Measurements from ENCODE around the gene NOL4L.

Gene NOL4L

DNA sequence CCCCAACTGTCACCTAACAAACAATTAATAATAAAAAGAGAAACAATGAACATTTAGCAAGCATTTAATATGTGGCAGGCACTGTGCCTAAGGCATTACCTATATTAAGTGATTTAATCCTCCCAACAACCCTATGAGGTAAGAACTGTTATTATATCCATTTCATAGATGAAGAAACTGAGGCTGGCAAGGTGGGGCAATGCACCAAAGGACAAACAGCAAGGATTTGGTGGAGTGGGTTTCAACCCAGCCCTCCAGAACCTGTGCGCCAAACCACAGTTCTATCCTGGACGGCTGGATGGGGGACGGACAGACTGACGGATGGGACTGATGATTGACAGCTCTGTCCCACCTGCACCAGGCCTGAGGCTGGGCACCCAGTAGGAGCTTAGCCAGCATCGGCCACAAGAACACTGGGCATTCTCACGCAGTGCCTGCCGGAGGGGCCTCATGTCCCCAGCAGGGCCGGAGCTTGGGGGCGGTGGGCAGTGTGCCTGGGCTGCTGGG is 24.6 kb downstream of the NOL4L start:
- DNase-seq: no peak

DNA sequence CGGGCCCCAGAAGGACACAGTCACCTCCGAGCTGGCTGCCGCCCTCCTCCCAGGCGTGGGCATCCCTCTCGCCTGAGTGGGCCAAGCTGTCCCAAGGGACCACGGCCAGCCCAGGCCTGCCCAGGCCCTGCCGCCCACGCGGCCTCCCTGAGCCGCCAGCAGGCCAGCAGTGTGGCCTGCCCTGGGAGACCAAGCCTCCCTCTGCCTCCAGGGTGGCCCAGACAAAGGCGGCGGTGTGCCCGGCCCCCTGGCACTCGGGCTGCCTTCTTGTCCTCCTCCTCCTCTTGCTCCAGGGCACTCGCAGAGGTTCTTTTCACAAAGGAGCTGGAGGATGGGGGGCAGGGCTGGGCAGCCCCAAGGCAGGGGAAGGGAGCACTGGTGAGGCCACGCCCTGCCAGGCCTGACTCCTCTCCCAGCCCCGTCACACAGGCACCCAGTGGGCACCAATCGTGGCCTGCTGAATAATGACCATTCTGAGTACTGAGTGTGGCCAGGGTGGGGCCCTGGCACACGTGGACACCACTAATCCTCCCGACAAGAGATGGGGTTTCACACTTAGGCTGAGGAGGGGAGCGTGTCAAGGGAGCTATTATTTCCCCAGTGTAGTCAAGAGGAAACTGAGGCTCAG is 25.3 kb downstream of the NOL4L start:
- no peak for DNase-seq

DNA sequence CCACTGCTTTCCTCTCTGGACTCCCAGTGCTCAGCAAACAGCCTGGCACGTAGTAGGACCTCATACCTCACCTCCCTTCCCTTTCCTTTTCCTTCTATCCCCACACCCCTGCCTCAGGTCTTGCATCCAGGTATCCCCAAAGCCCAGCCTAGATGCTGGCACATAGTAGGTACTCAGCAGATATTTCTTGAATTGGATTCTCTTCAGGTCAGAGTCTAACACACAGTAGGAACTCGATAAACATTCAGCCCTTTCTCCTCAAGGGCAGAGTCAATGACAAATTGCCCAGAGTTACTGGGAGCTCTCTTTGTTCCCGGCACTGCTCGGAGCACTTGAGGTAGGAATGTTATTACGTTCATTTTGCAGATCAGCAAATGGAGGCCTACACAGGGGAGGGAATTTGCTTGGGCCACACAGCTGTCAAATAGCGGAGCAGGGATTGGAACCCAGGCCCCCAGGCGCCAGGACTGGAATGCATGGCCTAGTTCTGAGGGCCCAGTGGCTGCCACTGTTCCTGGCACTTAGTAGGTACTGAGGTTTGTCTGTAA is 25.9 kb downstream of the NOL4L start:
- no peak for DNase-seq

DNA sequence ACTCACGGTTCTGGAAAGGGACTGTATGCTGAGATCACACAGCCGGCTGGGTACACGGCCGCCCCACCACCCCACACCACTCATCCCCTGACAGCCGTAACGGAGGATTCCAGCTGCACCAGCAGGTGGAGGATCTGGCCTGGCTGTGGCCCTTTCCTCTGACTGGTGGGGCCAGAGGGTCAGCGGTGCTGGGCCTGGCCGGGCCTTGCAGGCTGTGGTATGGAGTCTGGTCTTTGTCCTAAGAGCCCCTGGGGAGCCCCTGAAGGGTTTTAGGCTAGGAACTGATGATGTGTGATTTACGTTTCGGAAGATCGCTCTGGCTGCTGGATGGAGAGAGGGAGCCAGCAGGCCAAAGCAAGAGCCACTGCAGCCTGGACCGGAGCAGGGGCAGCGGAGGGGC is 26.6 kb downstream of the NOL4L start:
- DNase-seq: no peak

DNA sequence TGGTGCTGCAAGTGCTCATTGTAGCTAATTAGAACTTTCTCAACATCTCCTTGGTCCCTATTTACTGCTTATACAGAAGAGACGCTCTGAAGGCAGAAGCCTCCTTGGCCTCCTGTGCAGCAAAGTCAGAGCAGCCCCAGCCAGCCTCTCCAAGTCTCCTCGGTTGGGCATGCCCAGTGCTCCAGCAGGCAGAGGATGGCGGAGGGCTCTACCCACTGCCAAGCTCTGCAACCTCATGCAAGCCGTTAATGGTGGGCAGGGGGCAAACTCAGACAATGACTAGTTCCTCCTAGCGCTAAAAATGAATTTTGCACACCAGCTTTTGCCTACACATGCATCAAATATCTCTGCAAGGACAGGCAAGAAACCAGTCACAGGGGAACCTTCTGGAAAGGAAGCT is 27.8 kb downstream of the NOL4L start:
- DNase-seq: no peak

DNA sequence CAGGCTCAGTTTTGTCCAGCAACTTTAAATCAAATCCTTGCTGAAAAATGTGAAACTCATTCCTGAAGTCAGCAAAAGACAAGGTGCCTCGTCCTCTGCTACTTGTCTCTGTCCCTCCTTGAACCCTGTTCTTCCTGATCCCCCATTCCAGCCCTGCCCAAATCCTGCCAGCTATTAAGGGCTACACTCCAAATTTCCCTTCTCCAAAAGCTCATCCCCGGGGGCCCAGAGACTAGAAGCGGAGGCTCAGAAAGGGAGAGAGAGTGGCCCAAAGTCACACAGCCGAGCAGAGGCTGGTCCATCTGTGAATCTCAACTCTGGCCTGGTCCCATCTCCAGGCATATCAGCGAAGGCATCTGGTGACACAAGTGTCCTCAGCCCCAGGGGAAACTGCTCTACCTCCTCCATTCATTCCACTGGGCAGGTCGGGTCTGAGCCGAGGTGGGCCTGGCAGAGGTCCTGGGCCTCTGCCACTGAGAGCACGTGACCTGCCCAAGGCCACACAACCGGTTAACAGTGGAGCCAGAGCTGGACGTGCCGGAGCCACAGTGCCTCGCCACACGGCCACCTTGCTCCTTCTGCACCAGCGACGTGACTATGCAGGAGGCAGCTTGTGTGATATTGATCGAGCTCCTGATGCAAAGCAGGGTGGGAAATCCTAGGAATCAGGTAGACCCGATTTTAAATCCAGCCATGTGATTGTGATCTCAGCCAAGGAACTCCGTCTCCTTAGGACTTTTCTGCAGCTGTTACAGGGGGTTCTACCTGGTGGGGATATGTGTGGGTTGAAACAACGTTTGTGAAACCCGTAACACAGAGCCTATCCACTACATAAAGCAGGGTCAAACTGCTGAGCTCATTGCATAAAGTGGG is 28.6 kb downstream of the NOL4L start:
- no peak for DNase-seq

DNA sequence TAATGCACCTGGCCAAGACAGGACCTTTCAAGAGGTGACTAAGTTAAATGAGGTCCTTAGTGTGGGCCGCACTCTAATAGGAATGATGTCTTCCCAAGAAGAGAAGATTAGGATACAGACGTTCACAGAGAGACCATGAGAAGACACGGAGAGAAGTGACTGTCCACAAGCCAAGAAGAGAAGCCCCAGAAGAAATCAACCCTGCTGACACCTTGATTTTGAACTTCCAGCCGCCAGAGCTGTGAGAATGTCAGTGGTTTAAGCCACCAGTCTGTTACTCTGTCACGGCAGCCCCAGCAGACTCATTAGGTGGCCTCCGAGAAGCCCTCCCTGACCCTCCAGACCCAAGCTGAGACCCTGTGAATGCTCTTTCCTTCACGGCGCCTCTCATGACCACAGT is 29.5 kb downstream of the NOL4L start:
- DNase-seq: no peak

DNA sequence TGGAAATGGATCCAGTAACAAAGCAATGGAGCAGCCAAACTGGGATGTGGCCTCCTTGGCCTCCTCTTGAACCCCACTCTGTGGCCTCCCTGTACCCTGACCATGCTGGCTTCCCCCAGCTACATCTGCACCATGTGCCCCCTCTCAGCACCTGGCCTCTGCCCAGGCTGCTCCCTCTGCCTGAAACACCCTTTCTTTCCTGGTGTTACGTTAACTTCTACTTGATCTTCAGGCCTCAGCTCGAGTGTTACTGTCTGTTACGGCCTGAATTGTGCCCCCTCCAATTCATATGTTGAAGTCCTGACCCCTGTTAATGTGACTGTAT is 30.2 kb downstream of the NOL4L start:
- no peak for DNase-seq

DNA sequence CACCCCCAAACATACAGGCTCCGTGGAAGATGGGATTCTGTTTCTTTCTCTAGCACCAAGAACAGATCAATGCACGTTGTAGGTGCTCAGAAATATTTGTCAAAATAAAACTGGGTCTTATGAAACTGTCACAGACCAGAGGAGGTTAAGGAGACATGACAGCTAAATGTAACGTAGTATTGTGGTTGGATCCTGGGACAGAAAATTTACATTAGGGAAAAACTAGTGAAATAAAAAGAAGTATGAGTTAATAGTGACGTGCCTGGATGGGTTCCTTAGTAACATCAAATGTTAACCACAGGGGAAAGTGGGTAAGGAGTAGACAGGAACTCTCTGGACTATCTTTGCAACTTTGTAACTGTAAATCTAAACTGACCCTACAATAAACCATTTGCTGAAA is 31.5 kb downstream of the NOL4L start:
- DNase-seq: no peak

DNA sequence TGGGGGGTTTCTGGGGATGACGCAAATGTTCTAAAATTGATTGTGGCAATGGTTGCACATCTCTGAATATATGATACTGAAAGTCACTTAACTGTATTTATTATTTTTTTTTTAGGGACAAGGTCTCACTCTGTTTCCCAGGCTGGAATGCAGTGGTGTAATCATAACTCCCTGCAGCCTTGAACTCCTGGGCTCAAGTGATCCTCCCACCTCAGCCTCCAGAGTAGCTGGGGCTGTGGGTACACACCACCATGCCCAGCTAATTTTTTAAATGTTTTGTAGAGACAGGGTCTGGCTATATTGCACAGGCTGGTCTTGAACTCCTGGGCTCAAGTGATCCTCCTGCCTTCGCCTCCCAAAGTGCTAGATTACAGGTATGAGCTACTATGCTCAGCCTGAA is 33.4 kb downstream of the NOL4L start:
- DNase-seq: no peak

DNA sequence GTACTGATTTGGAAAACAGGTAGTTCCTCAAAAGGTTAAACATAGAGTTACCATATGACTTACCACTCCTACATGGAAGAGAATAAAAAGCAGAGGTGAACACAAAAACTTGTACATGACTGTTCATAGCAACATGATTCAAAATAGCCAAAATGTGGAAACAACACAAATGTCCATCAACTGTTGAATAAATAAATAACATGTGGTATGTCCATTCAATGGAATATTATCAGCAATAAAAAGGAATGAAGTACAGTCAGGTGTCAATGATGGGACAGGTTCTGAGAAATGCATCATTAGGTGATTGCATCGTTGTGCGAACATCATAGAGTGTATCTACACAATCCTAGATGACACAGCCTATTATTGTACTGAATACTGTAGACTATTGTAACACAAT is 35.3 kb downstream of the NOL4L start:
- DNase-seq: no peak

DNA sequence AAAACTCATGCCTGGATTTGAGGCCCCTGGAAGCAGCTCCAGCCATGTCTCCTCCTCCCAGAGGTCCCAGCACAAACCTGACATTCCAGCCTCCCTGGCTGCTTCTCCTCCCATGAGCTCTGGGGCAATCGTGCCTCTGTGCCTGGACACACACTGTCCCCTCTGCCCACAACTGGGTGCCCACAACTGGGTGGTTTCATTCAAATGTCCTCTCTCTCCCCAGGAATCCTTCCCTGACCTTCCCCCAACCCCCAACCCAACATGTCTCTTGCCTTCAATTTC is 37.4 kb downstream of the NOL4L start:
- DNase-seq: no peak

DNA sequence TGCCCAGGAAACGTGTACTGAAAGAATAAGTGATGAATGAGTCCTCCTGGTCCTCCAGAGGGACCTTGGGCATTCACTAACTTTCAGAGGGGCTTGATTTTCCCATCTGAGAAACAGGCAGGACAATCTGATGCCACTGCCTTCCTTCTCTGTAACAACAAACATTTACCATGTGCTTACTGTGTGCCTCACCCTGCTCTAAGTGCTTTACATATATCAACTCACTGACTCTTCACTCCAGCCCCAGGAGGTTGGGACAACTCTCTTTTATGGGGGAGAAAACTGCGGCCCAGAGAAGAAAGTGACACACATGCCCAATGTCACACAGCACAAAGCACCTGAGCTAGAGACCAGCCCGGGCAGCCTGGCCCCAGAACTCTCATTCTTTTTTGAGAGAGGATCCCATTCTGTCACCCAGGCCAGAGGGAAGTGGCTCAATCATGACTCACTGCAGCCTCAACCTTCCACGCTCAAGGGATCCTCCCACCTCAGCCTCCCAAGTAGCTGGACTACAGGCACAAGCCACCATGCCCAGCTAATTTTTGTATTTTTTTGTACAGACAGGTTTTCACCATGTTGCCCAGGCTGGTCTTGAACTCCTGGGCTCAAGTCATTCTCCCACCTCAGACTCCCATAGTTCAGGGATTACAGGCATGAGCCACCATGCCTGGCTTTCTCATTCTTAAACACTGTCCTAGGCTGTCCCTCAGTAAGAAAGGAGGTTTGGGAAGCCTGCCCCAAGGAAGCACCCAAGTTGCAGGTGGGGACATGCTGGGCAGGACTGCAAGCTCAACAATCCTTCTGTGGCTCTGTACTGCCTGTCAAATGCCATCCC is 38.0 kb downstream of the NOL4L start:
- DNase-seq: no peak

DNA sequence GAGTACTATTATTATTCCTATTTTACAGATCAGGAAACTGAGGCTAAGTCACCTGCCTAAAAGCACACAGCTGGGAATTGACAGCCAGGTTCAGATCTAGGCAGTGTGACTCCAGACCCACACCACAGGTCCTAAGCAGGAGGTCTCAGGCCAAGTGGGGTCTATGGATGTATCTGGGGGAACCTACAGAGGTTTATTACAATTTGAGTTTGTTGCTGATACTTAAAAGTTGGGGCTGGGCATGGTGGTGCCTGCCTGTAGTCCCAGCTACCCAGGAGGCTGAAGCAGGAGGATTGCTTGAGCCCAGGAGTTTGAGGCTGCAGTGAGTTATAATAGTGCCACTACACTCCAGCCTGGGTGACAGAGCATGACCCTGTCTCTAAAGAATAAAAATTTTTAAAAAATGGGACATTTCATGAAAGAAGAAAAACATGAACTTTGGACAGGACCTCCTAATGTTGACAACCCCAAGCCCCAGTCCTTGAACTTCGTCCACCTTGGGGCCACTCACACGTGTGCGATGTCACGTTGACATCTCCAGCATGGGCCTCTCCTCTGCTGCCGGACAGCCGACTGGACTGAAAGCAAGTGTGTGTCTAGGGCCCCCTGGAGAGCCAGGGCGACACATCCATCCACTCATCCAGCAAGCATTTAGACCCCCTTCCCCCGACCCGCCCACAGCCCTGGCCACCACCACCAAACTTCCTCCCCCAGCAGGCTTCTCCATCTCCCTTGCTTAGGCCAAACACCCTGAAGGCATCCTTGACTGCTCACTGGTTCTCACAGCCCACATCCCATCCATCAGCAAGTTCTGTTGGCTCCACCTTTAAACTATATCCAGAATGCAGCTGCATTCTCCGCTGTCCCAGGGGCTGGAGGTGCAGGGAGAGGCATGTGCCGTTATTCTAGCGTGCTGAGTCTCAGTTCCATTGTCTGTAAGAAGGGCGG is 40.0 kb downstream of the NOL4L start:
- DNase-seq: no peak

DNA sequence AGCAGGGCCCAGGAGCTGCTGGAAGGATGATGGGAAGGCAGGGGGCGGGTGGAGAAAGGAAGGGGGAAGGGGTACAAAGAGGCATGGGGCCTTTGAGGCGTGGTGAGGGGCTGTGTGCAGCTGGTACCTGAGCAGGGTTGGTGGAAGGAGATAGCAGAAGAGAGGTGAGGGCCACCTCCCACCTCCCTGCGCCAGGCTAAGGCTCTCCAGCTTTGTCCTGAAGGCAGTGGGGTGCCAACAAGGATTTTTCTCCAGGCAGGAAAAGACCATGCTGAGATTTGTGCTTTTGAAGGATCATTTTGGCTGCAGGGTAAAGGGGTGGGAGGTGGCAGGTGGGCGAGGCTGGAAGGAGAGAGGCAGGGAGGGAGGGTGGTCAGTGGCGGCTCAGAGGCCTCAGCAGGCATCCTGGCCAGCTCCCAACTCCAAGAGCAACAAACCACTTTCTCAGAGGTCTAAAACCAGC is 40.8 kb downstream of the NOL4L start:
- DNase-seq: no peak

DNA sequence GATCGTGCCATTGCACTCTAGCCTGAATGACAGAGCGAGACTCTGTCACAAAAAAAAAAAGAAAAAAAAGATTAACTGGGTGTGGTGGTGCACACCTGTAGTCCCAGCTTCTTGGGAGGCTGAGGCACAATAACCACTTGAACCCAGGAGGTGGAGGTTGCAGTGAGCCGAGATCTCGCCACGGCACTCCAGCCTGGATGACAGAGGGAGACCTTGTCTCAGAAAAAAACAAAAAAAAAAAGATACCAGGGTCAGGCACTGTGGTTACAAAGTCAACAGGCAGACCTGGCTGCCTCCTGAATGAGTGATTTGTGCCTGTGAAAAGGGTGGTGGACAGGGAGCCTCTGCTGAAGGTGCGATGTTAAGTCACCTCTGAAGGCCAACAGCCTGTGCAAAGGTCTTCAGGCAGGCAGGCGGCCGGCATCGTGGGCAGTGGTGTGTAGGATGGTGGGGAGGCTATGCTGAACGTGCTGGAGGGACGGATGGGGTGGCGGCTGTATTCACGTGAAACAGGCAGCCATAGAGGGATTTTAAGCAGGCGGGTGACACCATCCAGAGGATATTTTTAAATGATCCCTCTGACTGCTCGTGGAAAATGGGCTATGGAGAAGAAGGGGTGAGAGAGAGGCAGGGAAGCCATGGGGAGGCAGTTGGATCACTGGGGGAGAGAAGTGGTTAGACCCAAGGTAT is 41.4 kb downstream of the NOL4L start:
- DNase-seq: no peak

DNA sequence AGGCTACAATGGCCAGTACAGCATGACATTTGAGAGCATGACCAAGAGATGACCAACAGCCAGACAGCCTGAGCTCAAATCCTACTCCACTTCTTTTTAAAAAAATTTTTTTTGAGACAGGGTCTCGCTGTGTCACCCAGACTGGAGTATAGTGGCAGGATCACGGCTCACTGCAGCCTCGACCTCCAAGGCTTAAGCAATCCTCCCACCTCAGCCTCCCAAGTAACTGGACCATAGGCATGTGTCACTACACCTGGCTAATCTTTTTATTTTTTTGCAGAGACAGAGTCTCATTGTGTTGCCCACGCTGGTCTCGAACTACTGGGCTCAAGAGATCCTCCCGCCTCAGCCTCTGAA is 42.9 kb downstream of the NOL4L start:
- DNase-seq: no peak

DNA sequence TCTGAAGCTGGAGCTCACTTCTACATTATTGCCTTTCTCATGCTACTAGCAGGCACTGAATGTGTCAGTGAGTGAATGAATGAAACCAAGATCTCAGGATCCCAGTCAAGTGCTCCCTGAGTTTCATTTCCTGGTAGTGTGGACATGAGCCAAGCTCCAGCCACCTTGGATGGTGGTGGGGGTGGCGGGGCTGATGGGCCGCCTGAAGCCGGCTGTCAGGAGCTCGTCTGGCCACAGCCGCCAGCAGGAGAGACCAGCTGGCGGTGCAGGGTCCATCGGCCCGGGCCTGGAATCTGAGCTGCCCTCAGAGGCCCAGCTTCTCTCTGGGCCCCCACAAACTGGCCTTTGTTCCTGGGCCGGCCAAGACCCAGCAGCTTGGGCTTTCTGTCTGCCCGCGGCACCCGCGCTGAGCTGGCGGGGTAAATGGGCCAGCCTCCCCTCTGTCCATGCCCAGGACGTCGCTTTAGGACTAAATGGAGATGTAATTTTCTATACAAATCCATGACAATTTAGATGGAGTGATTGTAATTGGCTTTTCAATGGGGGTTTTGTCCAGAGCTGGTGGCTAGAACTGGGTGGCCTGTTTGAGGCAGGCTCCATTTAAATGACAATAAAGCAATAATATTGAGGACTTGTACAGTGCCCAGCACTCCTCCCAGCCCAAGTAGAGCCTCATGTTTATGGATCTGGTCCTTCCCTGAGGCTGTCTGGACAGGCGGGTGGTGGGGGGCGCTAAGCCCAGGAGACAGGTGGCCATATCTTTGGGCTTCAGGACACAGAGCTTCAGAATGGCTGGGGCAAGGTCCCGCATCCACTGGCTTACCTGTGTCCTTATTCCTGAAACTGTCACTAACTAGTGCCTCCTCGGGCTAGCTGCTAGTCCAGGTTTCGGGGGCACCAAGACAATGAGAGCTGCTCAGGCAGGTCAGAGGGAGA is 43.5 kb downstream of the NOL4L start:
- DNase-seq: no peak

DNA sequence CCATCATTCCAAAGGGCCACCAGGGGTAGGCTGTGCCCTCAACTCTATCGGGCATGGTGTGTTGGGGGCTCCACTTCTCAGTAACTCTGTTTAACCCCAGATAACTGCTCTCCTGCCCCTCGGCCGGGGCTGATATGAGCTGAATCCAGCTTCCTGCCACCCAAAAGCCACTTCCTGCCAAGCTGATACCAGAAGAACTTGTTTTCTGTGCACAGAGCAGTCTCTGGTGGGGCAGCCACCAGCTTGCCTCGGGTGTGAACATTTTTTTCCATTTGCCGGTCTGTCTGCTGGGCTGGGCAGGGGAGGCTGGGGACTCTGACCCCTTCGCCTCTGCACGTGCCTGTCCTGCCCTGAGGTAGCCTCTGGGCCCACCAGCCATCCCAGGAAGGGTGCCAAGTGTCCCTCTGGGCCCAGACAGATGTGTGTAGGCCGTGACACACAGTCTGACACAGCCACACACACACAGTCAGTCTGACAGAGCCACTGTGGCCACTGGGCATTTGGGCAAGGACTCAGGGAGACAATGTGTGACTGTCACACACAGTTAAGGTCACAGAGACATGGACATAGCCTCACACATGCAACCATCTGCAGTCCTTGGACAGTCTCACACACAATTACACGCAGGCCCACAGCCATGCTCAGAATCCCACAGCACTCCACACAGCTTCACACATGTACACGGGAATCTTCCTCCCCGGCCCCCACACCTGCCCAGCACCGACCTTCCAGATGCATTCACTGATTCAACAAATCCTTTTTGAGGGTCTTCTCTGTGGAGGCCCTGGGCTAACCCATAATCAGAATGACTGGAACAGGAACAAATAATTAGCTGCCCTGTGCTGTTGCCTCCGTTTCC is 45.1 kb downstream of the NOL4L start:
- peak; percentile 47 for DNase-seq
